Measurements from ENCODE around the gene ZNF20.
A peak's percentile ranks its signal among the peaks of the same experiment; 100 is the strongest.

The ZNF20 gene

GRCh38 chr19:12139885-12140544, at the start of gene ZNF20:
Gene ZNF20 (minus strand): TSS chr19:12140350. CDS start chr19:12140182, 168 bp downstream.
- peak; percentile 87 for DNase-seq

DNA sequence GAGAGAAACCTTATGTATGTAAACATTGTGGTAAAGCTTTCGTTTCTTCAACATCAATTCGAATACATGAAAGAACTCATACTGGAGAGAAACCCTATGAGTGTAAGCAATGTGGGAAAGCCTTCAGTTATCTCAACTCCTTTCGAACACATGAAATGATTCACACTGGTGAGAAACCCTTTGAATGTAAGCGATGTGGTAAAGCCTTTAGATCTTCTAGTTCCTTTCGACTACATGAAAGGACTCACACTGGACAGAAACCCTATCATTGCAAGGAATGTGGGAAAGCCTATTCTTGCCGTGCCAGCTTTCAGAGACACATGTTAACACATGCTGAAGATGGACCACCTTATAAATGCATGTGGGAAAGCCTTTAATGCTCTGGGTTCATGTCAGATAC, 47.5 kb upstream of the ZNF20 start:
- DNase-seq = no peak

DNA sequence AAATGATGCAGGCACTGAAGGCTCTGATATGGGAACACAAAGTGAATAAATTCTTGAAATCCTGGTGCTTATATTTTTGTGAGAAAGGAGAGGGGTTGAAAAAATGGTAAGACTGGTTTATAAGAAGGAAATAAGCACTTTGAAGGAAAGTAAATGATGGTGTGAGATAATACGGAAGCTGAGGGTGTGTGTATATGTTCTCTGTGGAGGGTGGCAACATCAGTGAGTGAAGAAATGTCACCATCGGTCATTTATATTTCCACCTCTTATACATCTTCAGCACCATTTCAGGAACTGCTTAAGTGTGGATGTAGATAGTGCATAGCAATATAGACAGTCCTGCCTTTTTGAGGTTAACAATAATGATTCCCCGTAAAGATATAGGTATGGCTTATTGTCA, 40.2 kb upstream of the ZNF20 start:
- no peak for DNase-seq

GRCh38 chr19:12166626-12167025, 26.5 kb upstream of the ZNF20 start:
- no peak for DNase-seq

- no peak for DNase-seq
These were observed 23.7 kb upstream of the ZNF20 start for GRCh38 chr19:12163826-12164225.

DNA sequence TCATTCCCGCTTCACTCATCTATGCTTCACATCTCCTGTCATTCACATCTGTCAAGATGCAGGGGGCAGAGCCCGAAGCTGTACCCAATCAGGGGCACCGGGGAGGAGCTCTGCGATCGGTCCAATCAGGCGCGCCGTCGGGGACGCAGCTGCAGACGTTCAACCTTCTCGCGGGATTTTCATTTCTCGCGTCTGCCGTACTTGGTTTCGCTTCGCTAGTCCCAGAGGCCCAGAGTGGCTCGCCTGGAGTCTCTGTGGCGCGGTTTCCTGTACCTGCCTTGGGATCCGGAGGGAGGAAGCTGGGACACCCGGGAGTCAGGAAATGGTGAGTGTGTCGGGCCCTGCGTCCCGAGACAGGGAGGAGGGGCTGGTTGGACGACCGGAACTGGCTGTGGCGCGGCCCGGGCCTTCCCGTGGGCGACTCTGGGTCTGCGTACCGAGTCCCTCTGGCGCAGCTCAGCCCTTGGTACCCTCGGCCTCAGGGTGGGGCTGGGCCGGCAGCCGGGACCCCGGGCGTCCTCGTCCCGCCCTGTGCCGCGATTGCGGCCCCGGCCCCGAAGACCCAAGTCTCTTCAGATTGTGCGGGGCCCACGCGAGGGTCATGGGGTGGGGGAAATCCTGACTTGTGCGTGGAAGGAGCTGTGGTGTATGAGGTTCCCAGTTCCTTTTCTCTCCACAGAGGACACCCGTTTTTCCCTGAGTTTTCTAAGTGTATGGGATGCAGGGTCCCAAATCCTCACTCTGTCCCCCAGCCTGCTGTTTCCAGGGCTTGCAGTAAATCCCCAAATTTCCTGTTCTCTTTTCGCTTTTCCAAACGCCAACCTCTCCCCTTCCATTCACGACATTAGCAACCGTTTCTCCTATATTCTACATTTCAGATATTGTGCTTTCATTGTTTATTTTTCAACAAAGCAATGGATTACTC, 23.0 kb upstream of the ZNF20 start, which contains the start of gene ZNF136:
Gene ZNF136, plus strand, starts transcription at position 215 of the 925 bp plus-strand sequence. Its CDS starts 108 bp downstream, at position 323.
- peak; percentile 97 for DNase-seq

DNA sequence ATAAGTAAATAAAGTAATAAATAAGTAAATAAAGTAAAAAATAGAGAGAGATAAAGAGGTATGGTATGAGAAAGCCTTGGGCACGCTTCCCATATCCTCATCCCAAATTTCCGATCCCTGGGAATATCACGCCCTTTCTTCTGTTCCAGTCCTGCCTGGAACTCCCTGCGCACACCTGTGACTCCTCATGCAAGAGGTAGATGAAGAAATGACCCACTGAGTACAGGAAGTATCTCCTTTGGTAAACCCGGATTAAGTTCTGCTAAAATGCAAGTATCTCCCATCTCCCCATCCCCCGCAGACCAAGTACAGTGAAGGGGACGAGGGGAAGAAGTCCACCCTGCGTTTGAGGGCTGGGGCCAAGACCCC, 22.3 kb upstream of the ZNF20 start:
- DNase-seq = no peak

DNA sequence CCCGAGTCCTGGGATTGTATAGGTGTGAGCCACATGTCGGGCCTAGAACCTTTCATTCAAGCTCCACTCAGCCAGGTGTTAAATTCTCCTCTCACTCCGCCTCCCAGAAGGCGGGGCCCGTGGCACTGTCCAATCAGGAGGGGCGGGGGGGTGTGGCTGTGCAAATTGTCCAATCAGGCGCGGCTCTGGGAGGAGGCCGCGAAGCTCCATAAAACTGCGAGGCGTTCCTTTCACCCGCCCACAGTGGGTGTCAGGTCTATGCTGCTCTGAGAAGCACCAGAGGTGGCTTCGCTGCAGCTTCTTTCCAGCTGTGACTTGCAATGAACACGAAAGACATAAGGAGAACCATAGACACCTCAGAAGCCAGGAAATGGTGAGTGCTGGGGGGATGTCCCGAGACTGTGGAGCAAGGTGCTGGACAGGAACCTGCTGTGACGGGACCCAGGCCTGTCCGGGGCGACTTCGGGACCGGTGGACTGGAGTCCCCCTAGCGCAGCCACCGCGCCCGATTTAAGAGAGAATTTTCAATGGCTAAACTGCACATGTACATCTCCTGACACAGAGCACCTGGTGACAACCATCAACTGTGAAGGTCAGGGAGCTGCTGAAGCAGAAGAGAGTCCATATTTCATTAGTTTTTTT, 19.7 kb upstream of the ZNF20 start:
- DNase-seq = no peak

GRCh38 chr19:12156223-12157058, 16.3 kb upstream of the ZNF20 start, which contains the start of gene ZNF625:
Gene ZNF625 (minus strand): TSS chr19:12156734. CDS start chr19:12156558, 176 bp downstream.
- peak; percentile 87 for DNase-seq

- no peak for DNase-seq
These were observed 15.2 kb upstream of the ZNF20 start for GRCh38 chr19:12155324-12155860.

- DNase-seq = no peak
These were observed 5.2 kb upstream of the ZNF20 start for GRCh38 chr19:12145348-12145747.

DNA sequence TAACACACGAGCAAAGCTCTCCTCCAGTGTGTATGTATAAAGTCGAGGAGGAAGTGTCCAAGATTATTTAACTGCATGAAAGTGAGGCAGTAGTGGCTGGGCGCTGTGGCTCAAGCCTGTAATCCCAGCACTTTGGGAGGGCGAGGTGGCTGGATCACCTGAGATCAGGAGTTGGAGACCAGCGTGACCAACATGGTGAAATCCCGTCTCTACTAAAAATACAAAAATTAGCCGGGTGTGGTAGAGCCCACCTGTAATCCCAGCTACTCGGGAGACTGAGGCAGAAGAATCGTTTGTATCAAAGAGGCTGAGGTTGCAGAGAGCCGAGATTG, 1.2 kb upstream of the ZNF20 start:
- DNase-seq = no peak

- peak; percentile 81 for DNase-seq
These were observed 625 bp upstream of the ZNF20 start for GRCh38 chr19:12140545-12141404.

- no peak for DNase-seq
These were observed 881 bp downstream of the ZNF20 start for GRCh38 chr19:12139269-12139668.

GRCh38 chr19:12137221-12137940, 2.8 kb downstream of the ZNF20 start:
- no peak for DNase-seq

DNA sequence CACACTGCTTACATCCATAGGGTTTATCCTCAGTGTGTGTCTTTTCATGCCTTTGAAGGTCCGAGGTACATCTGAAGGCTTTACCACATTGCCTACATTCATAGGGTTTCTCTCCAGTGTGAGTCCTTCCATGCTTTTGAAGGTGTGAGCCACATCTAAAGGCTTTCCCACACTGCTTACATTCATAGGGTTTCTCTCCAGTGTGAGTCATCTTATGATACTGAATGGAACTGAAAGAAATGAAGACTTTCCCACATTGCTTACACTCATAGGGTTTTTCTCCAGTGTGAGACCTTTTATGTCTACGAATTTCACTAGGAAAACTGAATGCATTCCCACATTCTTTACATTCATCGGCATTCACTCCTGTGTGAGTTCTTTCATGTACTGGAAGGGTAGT, 7.1 kb downstream of the ZNF20 start:
- no peak for DNase-seq

DNA sequence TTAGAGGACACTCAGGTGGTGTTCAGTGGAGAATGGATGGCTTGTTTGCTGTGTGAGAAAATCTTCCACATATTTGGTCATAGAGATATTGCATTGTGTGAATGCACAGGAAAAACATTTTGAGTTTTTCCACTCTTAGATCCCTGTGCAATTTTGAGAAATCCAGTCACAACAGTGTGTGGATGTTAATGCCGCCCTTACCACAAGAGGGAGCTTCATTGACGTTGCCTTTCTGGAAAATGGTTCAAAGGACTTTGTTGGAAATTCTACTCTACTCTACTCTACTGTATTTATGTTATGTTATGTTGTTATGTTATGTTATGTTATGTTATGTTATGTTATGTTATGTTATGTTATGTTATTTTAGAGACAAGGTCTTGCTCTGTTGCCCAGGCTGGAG, 13.4 kb downstream of the ZNF20 start:
- no peak for DNase-seq

- no peak for DNase-seq
These were observed 22.8 kb downstream of the ZNF20 start for GRCh38 chr19:12117201-12117970.

- DNase-seq = no peak
These were observed 27.0 kb downstream of the ZNF20 start for GRCh38 chr19:12113121-12113520.

GRCh38 chr19:12112701-12113100, 27.4 kb downstream of the ZNF20 start:
- DNase-seq = no peak
